Head of caudate nucleus (tissue), 42 donors: Measurements from ENCODE around the gene LRRC8B.
"Not testable (repeated sequence)": the region's sequence is repeated elsewhere in the genome, so short reads cannot be mapped to it uniquely, and the experiment has no call there.

Source experiments
- DNase-seq, 42 donors: peaks; one replicate each; pipeline versions ENCODE4 v3.0.0 to v3.0.0-alpha.2; 2020 to 2021; ENCODE audit warnings: mixed read lengths in 7 of 42
- intact Hi-C: fragments of 100-400 bp; cut with DNase I; formaldehyde crosslinking; loops from one replicate; pipeline ENCODE4 v1.15.0; 2022

Gene LRRC8B

GRCh38 chr1:89519779-89520358 lies 4.8 kb upstream of the LRRC8B start:
- intact Hi-C loops, result loop anchor here (10.0 kb wide), 1 partner anchor 75 kb away; no protein-coding TSS in a partner anchor
- DNase-seq, result peak in 17 of 42 donors; percentile 6 to 61 (median 33)

- intact Hi-C loops, result loop anchor here (10.0 kb wide), 1 partner anchor 73 kb away; no protein-coding TSS in a partner anchor
- DNase-seq, result not testable (repeated sequence)
Measured at GRCh38 chr1:89521977-89522376, 2.7 kb upstream of the LRRC8B start.

GRCh38 chr1:89523572-89524368 lies 859 bp upstream of the LRRC8B start:
- peak in 14 of 42 donors; percentile 17 to 68 (median 36) for DNase-seq
- intact Hi-C loops, result loop anchor here (10.0 kb wide), 1 partner anchor 71 kb away; no protein-coding TSS in a partner anchor

GRCh38 chr1:89525169-89525855 lies 683 bp downstream of the LRRC8B start:
- peak; percentile 18 to 78 (median 62) for DNase-seq
- intact Hi-C loops, result loop anchor here (10.0 kb wide), 1 partner anchor 69 kb away; no protein-coding TSS in a partner anchor

GRCh38 chr1:89527256-89527655 lies 2.6 kb downstream of the LRRC8B start:
- intact Hi-C loops, result loop anchor here (10.0 kb wide), 1 partner anchor 68 kb away; no protein-coding TSS in a partner anchor
- DNase-seq, result peak in 1 of 42 donors; percentile 17

- peak in 2 of 42 donors; percentile 18 to 21 for DNase-seq
- intact Hi-C loops, result loop anchor here (10.0 kb wide), 1 partner anchor 67 kb away; no protein-coding TSS in a partner anchor
Measured at GRCh38 chr1:89527750-89528381, 3.2 kb downstream of the LRRC8B start.

- DNase-seq, result no peak
- intact Hi-C loops, result loop anchor here (10.0 kb wide), 1 partner anchor 66 kb away; no protein-coding TSS in a partner anchor
Measured at GRCh38 chr1:89528382-89528780, 3.8 kb downstream of the LRRC8B start.

- intact Hi-C loops, result loop anchor here (10.0 kb wide), 1 partner anchor 66 kb away; no protein-coding TSS in a partner anchor
Measured at GRCh38 chr1:89529196-89529595, 4.6 kb downstream of the LRRC8B start.

GRCh38 chr1:89530444-89531089 lies 5.9 kb downstream of the LRRC8B start:
- no peak for DNase-seq
- intact Hi-C loops, result no loop called here

More at GRCh38 chr1:89529196-89529595, 4.6 kb downstream of the LRRC8B start:
- DNase-seq, result no peak

GRCh38 chr1:89531480-89532139 lies 7.0 kb downstream of the LRRC8B start:
- intact Hi-C loops, result no loop called here
- DNase-seq, result no peak

- intact Hi-C loops, result no loop called here
- no peak for DNase-seq
Measured at GRCh38 chr1:89532228-89532627, 7.6 kb downstream of the LRRC8B start.

- DNase-seq, result no peak
- intact Hi-C loops, result no loop called here
Measured at GRCh38 chr1:89532866-89533265, 8.2 kb downstream of the LRRC8B start.

- intact Hi-C loops, result no loop called here
- DNase-seq, result no peak
Measured at GRCh38 chr1:89535537-89535936, 10.9 kb downstream of the LRRC8B start.

- no peak for DNase-seq
- intact Hi-C loops, result no loop called here
Measured at GRCh38 chr1:89536555-89537341, 12.1 kb downstream of the LRRC8B start.

GRCh38 chr1:89538361-89538760 lies 13.7 kb downstream of the LRRC8B start:
- intact Hi-C loops, result no loop called here
- no peak for DNase-seq

GRCh38 chr1:89539128-89539527 lies 14.5 kb downstream of the LRRC8B start:
- intact Hi-C loops, result no loop called here
- DNase-seq, result no peak

GRCh38 chr1:89540406-89540970 lies 15.9 kb downstream of the LRRC8B start:
- intact Hi-C loops, result no loop called here
- DNase-seq, result peak in 25 of 42 donors; percentile 11 to 67 (median 39)
